ENCODE data around the gene CHD9NB. TPM values are rescaled to one million over a fixed set of nuclear protein-coding genes. Genes with fewer than 3 reads are reported as not detected.

Gene CHD9NB
- total RNA-seq, 4 donors from 2014 or later = 0.38 to 0.66 (median 0.51) TPM; not detected in 1

DNA sequence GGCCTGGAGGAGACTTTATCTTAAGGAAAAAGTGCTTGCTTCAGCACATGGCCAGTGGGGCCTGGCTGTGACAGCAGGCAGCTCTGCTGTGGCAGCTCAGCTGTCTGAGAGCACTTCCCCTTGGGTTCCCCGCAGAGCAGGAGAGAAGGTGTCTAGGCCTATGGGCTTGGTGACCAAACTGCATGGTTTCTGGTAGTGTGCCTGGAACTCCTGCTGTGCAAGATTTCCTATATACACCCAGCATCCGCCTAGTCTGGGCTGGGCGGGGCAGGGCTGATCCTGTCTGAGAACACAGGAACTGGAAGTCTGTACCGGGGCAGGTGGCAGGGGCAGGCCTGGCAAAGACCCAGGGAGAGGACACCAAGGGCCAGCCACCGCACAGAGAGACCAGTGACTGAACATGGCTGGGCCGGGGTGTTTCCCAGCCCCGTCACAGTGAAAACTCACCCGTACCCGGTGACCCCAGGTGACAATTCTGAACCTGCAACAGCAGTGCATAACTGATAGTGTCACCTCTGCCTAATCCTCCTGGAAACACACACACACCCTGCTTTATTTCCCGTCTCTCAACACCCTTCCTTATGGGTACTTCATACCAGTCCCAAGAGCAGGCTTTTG is 41.4 kb upstream of the CHD9NB start:
- TF ChIP-seq, protein P1, sequence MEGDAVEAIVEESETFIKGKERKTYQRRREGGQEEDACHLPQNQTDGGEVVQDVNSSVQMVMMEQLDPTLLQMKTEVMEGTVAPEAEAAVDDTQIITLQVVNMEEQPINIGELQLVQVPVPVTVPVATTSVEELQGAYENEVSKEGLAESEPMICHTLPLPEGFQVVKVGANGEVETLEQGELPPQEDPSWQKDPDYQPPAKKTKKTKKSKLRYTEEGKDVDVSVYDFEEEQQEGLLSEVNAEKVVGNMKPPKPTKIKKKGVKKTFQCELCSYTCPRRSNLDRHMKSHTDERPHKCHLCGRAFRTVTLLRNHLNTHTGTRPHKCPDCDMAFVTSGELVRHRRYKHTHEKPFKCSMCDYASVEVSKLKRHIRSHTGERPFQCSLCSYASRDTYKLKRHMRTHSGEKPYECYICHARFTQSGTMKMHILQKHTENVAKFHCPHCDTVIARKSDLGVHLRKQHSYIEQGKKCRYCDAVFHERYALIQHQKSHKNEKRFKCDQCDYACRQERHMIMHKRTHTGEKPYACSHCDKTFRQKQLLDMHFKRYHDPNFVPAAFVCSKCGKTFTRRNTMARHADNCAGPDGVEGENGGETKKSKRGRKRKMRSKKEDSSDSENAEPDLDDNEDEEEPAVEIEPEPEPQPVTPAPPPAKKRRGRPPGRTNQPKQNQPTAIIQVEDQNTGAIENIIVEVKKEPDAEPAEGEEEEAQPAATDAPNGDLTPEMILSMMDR (IDR thresholded peaks at IDR 0.05; ENCODE audit: low read depth) = no peak

DNA sequence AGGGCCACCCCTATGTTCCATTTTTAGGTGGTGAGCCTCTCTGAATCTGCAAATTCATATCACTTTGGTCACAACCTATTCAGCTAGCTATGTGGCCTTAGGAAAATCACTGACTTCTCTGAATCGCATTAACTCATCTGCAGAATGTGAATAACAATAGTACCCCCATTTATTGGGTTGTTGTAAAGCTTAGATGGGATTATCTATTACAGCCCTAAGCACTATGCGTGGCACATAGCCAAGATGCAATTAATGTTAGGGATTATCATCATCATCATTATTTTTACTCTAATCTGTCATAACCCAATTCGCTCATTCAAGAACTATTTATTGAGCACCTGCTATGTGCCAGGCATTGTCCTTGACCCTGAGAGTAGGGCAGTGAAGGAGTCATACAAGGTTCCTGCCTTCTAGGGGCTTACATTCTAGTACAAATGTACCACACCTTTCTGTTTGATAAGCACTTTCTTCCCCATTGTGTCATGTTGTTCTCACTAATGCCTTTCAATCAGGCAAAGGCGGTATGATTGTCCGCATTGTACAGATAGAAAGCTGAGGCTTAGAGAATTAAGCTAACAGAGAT is 40.6 kb upstream of the CHD9NB start:
- TF ChIP-seq, protein P1 (IDR thresholded peaks at IDR 0.05; ENCODE audit: low read depth) = no peak

DNA sequence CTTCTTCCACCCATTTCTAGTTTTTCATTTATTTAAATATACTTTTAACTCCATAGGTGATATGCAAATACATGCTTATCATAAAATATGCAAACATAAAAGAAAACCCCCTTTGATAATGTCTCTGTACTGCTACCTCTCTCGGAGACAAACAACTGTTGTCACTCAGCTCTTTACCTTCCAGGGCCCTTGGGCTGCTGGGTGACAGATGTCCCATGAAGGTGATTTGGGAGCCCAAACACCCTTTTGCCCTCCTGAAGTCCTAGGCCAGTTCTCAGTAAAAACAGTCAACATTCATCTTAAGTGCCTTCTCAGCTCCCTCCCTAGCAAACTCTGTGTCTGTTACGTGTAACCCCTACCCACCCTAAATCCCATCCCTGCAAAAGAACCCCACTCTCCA is 39.6 kb upstream of the CHD9NB start:
- TF ChIP-seq, protein P1 (IDR thresholded peaks at IDR 0.05; ENCODE audit: low read depth) = no peak

DNA sequence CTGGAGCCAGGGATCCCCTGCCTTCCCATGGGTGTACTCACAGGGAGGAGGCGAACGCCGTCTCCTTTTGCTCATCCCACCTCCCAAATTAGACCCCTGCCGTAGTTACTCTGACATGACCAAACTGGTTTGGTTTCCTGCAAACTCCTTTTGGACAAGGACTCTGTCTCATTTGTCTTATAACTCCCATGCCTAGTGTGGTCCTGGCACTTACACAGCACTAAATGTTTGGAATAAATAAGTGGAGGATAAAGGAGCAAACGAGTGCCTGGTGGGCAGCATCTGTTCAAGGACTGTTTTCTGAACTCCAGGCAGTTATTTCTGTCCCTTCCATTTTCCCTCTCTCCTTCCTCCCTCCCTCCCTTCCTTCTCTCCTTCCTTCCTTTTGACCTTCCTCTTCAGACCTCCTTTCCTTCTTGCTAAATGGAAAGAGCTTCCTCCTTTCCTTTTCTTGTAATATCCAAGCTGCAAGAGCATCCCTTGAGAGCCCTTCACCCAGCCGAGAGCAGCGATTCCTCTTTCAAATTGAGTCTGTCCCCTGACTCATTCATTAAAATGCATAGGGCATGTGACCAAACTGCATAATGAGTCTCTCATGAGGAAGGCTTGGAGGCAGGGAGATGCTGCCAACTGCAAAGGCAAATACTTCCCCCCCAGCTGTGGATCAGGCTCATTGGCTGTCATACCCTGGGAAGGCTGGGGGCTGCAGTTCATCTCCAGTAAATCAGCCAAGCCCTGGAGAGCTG is 38.9 kb upstream of the CHD9NB start:
- TF ChIP-seq, protein P1 (IDR thresholded peaks at IDR 0.05; ENCODE audit: low read depth) = no peak

DNA sequence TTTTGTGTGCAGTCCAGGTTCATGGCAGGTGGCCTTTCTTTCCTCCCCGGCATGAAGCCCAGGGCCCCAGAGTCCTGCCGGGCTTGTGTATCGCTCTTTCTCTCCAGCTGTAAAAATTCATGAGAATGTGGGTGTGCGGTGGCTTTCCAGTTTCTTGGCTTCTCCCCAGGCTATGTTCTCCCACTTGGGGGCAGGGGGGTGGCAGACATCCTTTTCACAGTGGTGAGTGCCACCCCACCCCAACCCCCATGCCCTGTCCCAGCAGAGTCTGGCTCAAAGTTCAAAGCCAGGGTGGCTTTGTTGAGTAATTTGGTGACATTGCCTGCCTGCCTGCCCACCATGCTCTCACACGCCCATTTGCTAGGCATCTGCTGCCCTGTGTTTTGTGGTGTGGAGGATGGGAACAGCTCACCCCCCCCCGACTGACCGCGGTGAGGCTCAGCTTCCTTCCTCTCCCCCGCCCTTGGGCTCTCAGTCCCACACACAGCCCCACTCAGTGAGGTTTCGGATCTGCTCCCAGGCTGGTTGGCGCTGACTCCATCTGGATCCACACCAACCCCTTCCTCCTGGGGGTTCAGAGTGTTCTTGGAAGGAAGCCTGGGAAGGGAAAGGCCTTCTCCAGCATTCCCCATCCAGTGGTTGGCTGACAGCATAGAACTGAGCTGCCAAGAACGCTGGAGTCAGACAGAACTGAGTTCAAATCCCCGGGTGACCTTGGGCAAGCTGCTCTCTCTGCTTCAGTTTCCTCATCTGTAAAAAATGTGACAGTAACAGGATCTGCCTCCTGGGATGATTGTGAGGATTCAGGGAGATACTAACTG is 38.1 kb upstream of the CHD9NB start:
- TF ChIP-seq, protein P1 (IDR thresholded peaks at IDR 0.05; ENCODE audit: low read depth) = no peak

DNA sequence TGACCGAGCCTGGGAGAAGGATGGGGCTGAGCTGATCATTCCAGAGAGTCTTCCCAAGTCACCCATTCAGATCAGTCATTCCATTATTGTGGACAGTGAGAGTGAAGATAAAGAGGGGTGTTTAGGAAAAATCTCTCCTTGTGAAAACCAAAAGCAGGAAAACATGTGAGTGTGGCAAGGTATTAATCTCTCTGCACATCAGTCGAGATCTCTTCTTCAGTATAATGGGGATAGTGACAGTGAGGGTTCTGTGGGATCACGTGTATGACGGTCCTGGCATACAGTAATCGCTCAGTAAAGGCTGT is 37.5 kb upstream of the CHD9NB start:
- TF ChIP-seq, protein P1 (IDR thresholded peaks at IDR 0.05; ENCODE audit: low read depth) = no peak
